RWPE1 (cell line): ENCODE measurements around the gene SDCCAG8.

Source experiments
- CTCF ChIA-PET: fragments of 350-600 bp; sonication (Branson Sonifier 250); formaldehyde crosslinking; extraction: SDS; loops from one replicate; lab custom pipeline; 2021; lab: Yijun Ruan, JAX
- POLR2A ChIA-PET: fragments of 400-600 bp; formaldehyde crosslinking; extraction: SDS; loops from one replicate; lab custom pipeline; 2020; ENCODE audit warnings: antibody characterized with exemption; ENCODE audit not compliant: low non-redundant PET; lab: Yijun Ruan, JAX
- DNase-seq: peaks from one replicate; pipeline ENCODE4 v3.0.0; 2012; ENCODE audit warnings: low spot score
- H3K27ac ChIP-seq: fragments of 450-650 bp; 2 replicates; pipeline ENCODE4 v1.5.1; 2017
- CTCF ChIP-seq: fragments of 450-650 bp; conservative IDR thresholded peaks from 2 replicates; pipeline ENCODE4 v1.5.1; 2017; ENCODE audit warnings: low read depth, mild to moderate bottlenecking

SDCCAG8 gene

DNA sequence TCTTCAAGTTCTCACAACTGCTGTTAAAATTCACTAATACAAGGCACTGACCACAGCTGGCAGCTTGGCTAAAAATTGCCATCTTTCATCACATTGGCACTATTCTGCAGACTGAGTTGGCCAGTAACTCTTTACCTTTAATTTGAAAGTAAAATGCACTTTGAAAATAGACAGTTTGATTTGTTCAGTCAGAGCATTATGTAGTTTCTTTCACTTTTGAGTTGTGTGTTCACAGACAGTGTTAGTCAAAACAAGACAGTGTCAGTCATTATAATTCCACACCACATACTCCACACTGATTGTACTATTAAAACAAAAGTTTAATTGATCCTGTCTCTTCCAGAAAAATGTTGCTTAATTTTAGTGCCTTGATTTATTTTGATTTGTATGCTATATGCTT is 160.7 kb downstream of the SDCCAG8 start:
- ChIA-PET CTCF (no interaction called here), POLR2A (no interaction called here)
- TF ChIP-seq CTCF = no peak
- H3K27ac ChIP-seq = no peak overlapping the region
- no peak for DNase-seq

- ChIA-PET POLR2A (no interaction called here), CTCF (interaction anchor here (0.6 kb wide), 1 partner anchor 342 kb away, joined by 3 read pairs; no protein-coding TSS in a partner anchor)
Measured at GRCh38 chr1:243420016-243420945, 164.4 kb downstream of the SDCCAG8 start.

GRCh38 chr1:243420946-243421685 is 165.3 kb downstream of the SDCCAG8 start:
- no peak overlapping the region for H3K27ac ChIP-seq
- ChIA-PET CTCF (interaction anchor here (0.6 kb wide), 2 partner anchors 198 to 341 kb away, joined by 3 read pairs; no protein-coding TSS in a partner anchor), POLR2A (no interaction called here)
- DNase-seq = no peak
- no peak for TF ChIP-seq CTCF

More at GRCh38 chr1:243420016-243420945, 164.4 kb downstream of the SDCCAG8 start:
- TF ChIP-seq CTCF = no peak
- DNase-seq = no peak
- no peak overlapping the region for H3K27ac ChIP-seq

DNA sequence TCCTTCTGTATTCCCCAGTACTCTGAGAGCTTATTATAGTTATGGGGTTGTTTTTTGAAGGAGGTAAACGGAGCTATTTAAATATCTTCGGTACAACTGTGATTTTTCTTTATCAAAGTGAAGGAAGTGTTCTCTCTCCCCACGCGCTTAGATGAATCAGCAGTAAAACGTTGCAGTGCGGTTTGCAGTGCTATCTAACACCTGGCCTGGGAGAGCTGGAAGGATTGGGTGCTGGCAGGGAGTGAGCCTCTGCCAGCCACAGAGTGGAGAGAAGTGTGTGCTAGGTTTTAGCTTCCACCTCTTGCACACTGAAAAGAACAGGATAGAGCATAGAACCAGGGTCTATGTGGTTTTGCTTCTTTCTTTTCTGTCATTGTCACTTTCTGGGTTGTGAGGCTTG is 165.9 kb downstream of the SDCCAG8 start:
- H3K27ac ChIP-seq = no peak overlapping the region
- ChIA-PET POLR2A (no interaction called here), CTCF (interaction anchor here (0.6 kb wide), 1 partner anchor 198 kb away, joined by 3 read pairs; no protein-coding TSS in a partner anchor)
- peak; percentile 48 for DNase-seq
- no peak for TF ChIP-seq CTCF

DNA sequence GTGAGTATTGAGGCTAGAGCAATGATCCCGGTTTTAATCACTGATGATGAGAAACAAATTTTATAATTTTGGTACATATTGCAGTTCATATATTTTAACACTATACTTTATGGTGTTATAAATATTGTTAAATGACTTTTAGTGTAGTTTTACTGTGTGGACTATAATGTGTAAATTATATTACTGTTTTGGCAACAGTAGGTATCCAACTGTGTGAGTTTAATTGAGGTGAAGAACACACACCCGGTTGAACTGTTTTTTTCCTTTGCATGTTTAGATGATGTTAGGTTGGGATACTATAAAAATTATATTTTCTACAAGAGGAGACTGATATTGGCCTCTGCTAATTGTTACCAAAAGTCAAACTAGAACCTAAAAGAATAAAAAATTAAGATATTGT is 166.5 kb downstream of the SDCCAG8 start:
- TF ChIP-seq CTCF = no peak
- ChIA-PET CTCF (no interaction called here), POLR2A (no interaction called here)
- H3K27ac ChIP-seq = no peak overlapping the region
- DNase-seq = no peak

GRCh38 chr1:243428084-243428483 is 172.2 kb downstream of the SDCCAG8 start:
- TF ChIP-seq CTCF = no peak
- ChIA-PET POLR2A (no interaction called here), CTCF (no interaction called here)
- no peak for DNase-seq
- no peak overlapping the region for H3K27ac ChIP-seq
